GM18873 (cell line): ENCODE data around the gene CASP2.
"Not testable (repeated sequence)": the region's sequence is repeated elsewhere in the genome, so short reads cannot be mapped to it uniquely, and the experiment has no call there.

ENCODE experiments used
- ATAC-seq: cut with Tn5 transposase; IDR thresholded peaks from one replicate; pipeline ENCODE4 v1.9.1; 2021; ENCODE audit warnings: mild to moderate bottlenecking, moderate library complexity, moderate number of reproducible peaks; ENCODE audit not compliant: unreplicated experiment, low FRiP score

Gene CASP2

GRCh38 chr7:143289888-143290287 lies 1.7 kb downstream of the CASP2 start:
- not testable (repeated sequence) for ATAC-seq

GRCh38 chr7:143290293-143290692 lies 2.1 kb downstream of the CASP2 start:
- ATAC-seq: no peak

- ATAC-seq: no peak
Observed at GRCh38 chr7:143292876-143293275, 4.7 kb downstream of the CASP2 start.

- ATAC-seq: no peak
Observed at GRCh38 chr7:143295870-143296269, 7.7 kb downstream of the CASP2 start.

GRCh38 chr7:143296686-143297085 lies 8.5 kb downstream of the CASP2 start:
- no peak for ATAC-seq

- ATAC-seq: no peak
Observed at GRCh38 chr7:143299346-143299745, 11.2 kb downstream of the CASP2 start.

- no peak for ATAC-seq
Observed at GRCh38 chr7:143299840-143300239, 11.7 kb downstream of the CASP2 start.

GRCh38 chr7:143300959-143301935 lies 13.1 kb downstream of the CASP2 start:
- no peak for ATAC-seq

- ATAC-seq: no peak
Observed at GRCh38 chr7:143303733-143304132, 15.6 kb downstream of the CASP2 start.

GRCh38 chr7:143304938-143305337 lies 16.8 kb downstream of the CASP2 start:
- no peak for ATAC-seq

GRCh38 chr7:143305423-143306070 lies 17.4 kb downstream of the CASP2 start:
- no peak for ATAC-seq

GRCh38 chr7:143308632-143309031 lies 20.5 kb downstream of the CASP2 start:
- ATAC-seq: no peak

GRCh38 chr7:143314127-143314526 lies 26.0 kb downstream of the CASP2 start:
- ATAC-seq: no peak

- ATAC-seq: no peak
Observed at GRCh38 chr7:143315776-143316175, 27.6 kb downstream of the CASP2 start, which contains the start of gene CLCN1. CLCN1 (plus strand) TSS chr7:143316111; CDS start chr7:143316213, 102 bp downstream.

GRCh38 chr7:143316492-143316891 lies 28.3 kb downstream of the CASP2 start:
- no peak for ATAC-seq

- ATAC-seq: no peak
Observed at GRCh38 chr7:143318661-143319060, 30.5 kb downstream of the CASP2 start.

- no peak for ATAC-seq
Observed at GRCh38 chr7:143320620-143321019, 32.5 kb downstream of the CASP2 start.

- no peak for ATAC-seq
Observed at GRCh38 chr7:143321242-143321641, 33.1 kb downstream of the CASP2 start.

GRCh38 chr7:143321734-143322133 lies 33.6 kb downstream of the CASP2 start:
- ATAC-seq: no peak

- no peak for ATAC-seq
Observed at GRCh38 chr7:143322760-143323633, 34.8 kb downstream of the CASP2 start.

GRCh38 chr7:143323653-143324052 lies 35.5 kb downstream of the CASP2 start:
- ATAC-seq: no peak
